ENCODE results near the gene SUN1. TPM values are rescaled to one million over a fixed set of nuclear protein-coding genes. Genes with fewer than 3 reads are reported as not detected.

The SUN1 gene
- total and polyA plus RNA-seq, 2 experiments from 2014 or later, result 63.3 to 145 TPM

- peaks cover 48% of the 10 kb centered on the region for H3K36me3 Mint-ChIP-seq (ENCODE audit: low read depth)
- H2AFZ ChIP-seq, result no peak overlapping the region
- H3K4me1 Mint-ChIP-seq, result no peaks in the 10 kb centered on the region; the same call in 2 of the 3 replicates
- H3K36me3 ChIP-seq (ENCODE audit: insufficient read depth), result 0 out of 2 replicates have a peak, but pooled peaks cover 4% of the 10 kb centered on the region
- H3K79me2 ChIP-seq (replicated peaks; ENCODE audit: insufficient read depth), result no peaks in the 10 kb centered on the region
- H3K9me2 ChIP-seq (ENCODE audit: insufficient read depth), result no peaks in the 10 kb centered on the region
- no peak; a peak in 1 of 4 replicates for TF ChIP-seq CTCF (conservative IDR thresholded peaks at IDR 0.05; ENCODE audit: low read depth in 2 of 2)
- peak; percentile 50 for TF ChIP-seq REST (IDR thresholded peaks at IDR 0.05; ENCODE audit: unreplicated experiment)
- no peaks in the 10 kb centered on the region for H3K27me3 ChIP-seq (ENCODE audit: insufficient read depth)
- H3K27me3 Mint-ChIP-seq (ENCODE audit: insufficient read depth, low read depth, poor library complexity), result peaks cover 10% of the 10 kb centered on the region
- 0 out of 2 replicates have a peak, but pooled peaks cover 4% of the 10 kb centered on the region for H3F3A ChIP-seq (replicated peaks; ENCODE audit: low read depth)
- no peak overlapping the region for H3K4me3 Mint-ChIP-seq
- no peaks in the 10 kb centered on the region; the same call in 2 of the 3 replicates for H3K9me3 Mint-ChIP-seq
- no peaks in the 10 kb centered on the region for H4K20me1 ChIP-seq (replicated peaks; ENCODE audit: insufficient read depth)
- H3K4me1 ChIP-seq (ENCODE audit: insufficient read depth), result no peaks in the 10 kb centered on the region
- ATAC-seq (no peak), DNase-seq (ENCODE audit: low spot score) (no peak)
- no peak overlapping the region for H3K27ac ChIP-seq (ENCODE audit: low read depth)
- H3K4me3 ChIP-seq, result no peak overlapping the region
- no peak overlapping the region for H3K27ac Mint-ChIP-seq
- no peak overlapping the region for H3K4me2 ChIP-seq
Observed at GRCh38 chr7:896346-897075, 64.2 kb downstream of the SUN1 start.

GRCh38 chr7:897086-897485, 64.8 kb downstream of the SUN1 start:
- H3K27me3 Mint-ChIP-seq (ENCODE audit: insufficient read depth, low read depth, poor library complexity), result peaks cover 10% of the 10 kb centered on the region
- H3K36me3 Mint-ChIP-seq (ENCODE audit: low read depth), result peaks cover 42% of the 10 kb centered on the region
- Histone ChIP-seq H3K4me1 (ENCODE audit: insufficient read depth) (no peaks in the 10 kb centered on the region), H3K36me3 (ENCODE audit: insufficient read depth) (no peaks in the 10 kb centered on the region), H3K9me2 (ENCODE audit: insufficient read depth) (no peaks in the 10 kb centered on the region), H3K79me2 (replicated peaks; ENCODE audit: insufficient read depth) (no peaks in the 10 kb centered on the region), H4K20me1 (replicated peaks; ENCODE audit: insufficient read depth) (no peaks in the 10 kb centered on the region), H2AFZ (no peak overlapping the region), H3K4me3 (no peak overlapping the region), H3K27me3 (ENCODE audit: insufficient read depth) (no peaks in the 10 kb centered on the region), H3F3A (replicated peaks; ENCODE audit: low read depth) (0 out of 2 replicates have a peak, but pooled peaks cover 4% of the 10 kb centered on the region), H3K4me2 (no peak overlapping the region), H3K27ac (ENCODE audit: low read depth) (no peak overlapping the region)
- H3K27ac Mint-ChIP-seq, result no peak overlapping the region
- no peak overlapping the region for H3K4me3 Mint-ChIP-seq
- DNase-seq (ENCODE audit: low spot score) (no peak), ATAC-seq (no peak)
- H3K4me1 Mint-ChIP-seq, result no peaks in the 10 kb centered on the region; the same call in 2 of the 3 replicates
- H3K9me3 Mint-ChIP-seq, result no peaks in the 10 kb centered on the region; the same call in 2 of the 3 replicates
- TF ChIP-seq JUNB (IDR thresholded peaks at IDR 0.05; ENCODE audit: unreplicated experiment), result no peak
- TF ChIP-seq CREB1 (CRISPR knock-in tag; IDR thresholded peaks at IDR 0.05; ENCODE audit: low read depth), result no peak
- no peak for TF ChIP-seq EZH2phosphoT487 (IDR thresholded peaks at IDR 0.05; ENCODE audit: unreplicated experiment)
- TF ChIP-seq REST (IDR thresholded peaks at IDR 0.05; ENCODE audit: unreplicated experiment), result no peak

Data from GM23338 (cell line).